ENCODE measurements around the gene SMPD1. TPM values are rescaled to one million over a fixed set of nuclear protein-coding genes. Genes with fewer than 3 reads are reported as not detected.

The SMPD1 gene
- total RNA-seq, 1 experiment from 2014 or later = 2.8 TPM

GRCh38 chr11:6356503-6357055 lies 33.7 kb upstream of the SMPD1 start:
- CTCF ChIA-PET = interaction anchor here (1.3 to 1.5 kb wide), 2 partner anchors 42 to 74 kb away, joined by 3 read pairs; no protein-coding TSS in a partner anchor
- RAD21 ChIA-PET (ENCODE audit: low non-redundant PET in 1 of 2, low total read pairs in 2 of 2, uncharacterized antibody in 2 of 2, unreplicated experiment in 2 of 2) = no interaction called here
- Histone ChIP-seq H3K27ac (ENCODE audit: low read depth, low read length) (no peak overlapping the region), H3K27me3 (ENCODE audit: insufficient read depth, low read length) (no peaks in the 10 kb centered on the region), H3K4me1 (ENCODE audit: control insufficient read depth in 1 of 2, insufficient read depth in 2 of 2, low read length in 2 of 2) (peaks cover 5 to 16% of the 10 kb centered on the region in 2 experiments; a peak in 3 of 4 replicates), H3K4me2 (ENCODE audit: low read length) (peak overlapping the region; percentile 58), H3K36me3 (ENCODE audit: control insufficient read depth in 1 of 2, insufficient read depth in 2 of 2, low read length in 2 of 2) (no peaks in the 10 kb centered on the region), H3K9ac (ENCODE audit: low read length) (no peak overlapping the region), H2AFZ (ENCODE audit: low read depth, low read length, poor library complexity, severe bottlenecking) (peak overlapping the region; percentile 98), H3K9me3 (ENCODE audit: control insufficient read depth in 1 of 2, insufficient read depth in 1 of 2, low read depth in 1 of 2, low read length in 2 of 2) (no peaks in the 10 kb centered on the region), H3K9me2 (ENCODE audit: insufficient read depth) (no peaks in the 10 kb centered on the region), H3K79me2 (ENCODE audit: insufficient read depth, low read length) (no peaks in the 10 kb centered on the region), H4K20me1 (ENCODE audit: insufficient read depth) (no peaks in the 10 kb centered on the region), H3K4me3 (replicated peaks in 1 of 2; ENCODE audit: low read depth in 1 of 2, low read length in 2 of 2) (0 out of 4 replicates have a peak overlapping the region, but pooled peaks of 1 of the 2 experiments have one; percentile 9)
- intact Hi-C loops (cut with micrococcal nuclease) = loop anchor here (10.0 kb wide), 1 partner anchor 542 kb away; no protein-coding TSS in a partner anchor
- POLR2A ChIA-PET = no interaction called here
- BruUV-seq (replicated peaks) = no TSS peak
- TF ChIP-seq CBX3 (IDR thresholded peaks at IDR 0.05; ENCODE audit: low read depth) (no peak), RAD21 (IDR thresholded peaks at IDR 0.05; ENCODE audit: low read depth) (no peak), REST (IDR thresholded peaks at IDR 0.05; ENCODE audit: low read depth) (no peak), ATF3 (IDR thresholded peaks at IDR 0.05) (no peak), ZNF274 (IDR thresholded peaks at IDR 0.05; ENCODE audit: low read depth, low read length) (no peak), ZBTB33 (IDR thresholded peaks at IDR 0.05; ENCODE audit: extremely low read depth, insufficient replicate concordance, low read length) (no peak), MAX (IDR thresholded peaks at IDR 0.05) (no peak), FOSL1 (IDR thresholded peaks at IDR 0.05; ENCODE audit: low read depth) (no peak), EZH2 (IDR thresholded peaks at IDR 0.05) (no peak), POLR2A (IDR thresholded peaks at IDR 0.05; ENCODE audit: borderline replicate concordance, extremely low read depth, insufficient read depth, insufficient read length) (no peak), TCF7L2 (IDR thresholded peaks at IDR 0.05; ENCODE audit: borderline replicate concordance, extremely low read depth, insufficient read depth, insufficient read length) (no peak), JUND (IDR thresholded peaks at IDR 0.05) (no peak), SRF (IDR thresholded peaks at IDR 0.05; ENCODE audit: low read depth) (no peak), ELF1 (IDR thresholded peaks at IDR 0.05; ENCODE audit: borderline replicate concordance, low read depth) (no peak), EZH2phosphoT487 (IDR thresholded peaks at IDR 0.05; ENCODE audit: borderline replicate concordance) (no peak), YY1 (IDR thresholded peaks at IDR 0.05; ENCODE audit: extremely low read depth, insufficient replicate concordance, low read depth, low read length) (no peak)
- ATAC-seq (no peak), DNase-seq (ENCODE audit: low read depth, low spot score) (no peak)

Measured in HCT116 (cell line).